RWPE1 (cell line): ENCODE measurements around the gene SPG21.

Experiments
- CTCF ChIA-PET: fragments of 350-600 bp; sonication (Branson Sonifier 250); formaldehyde crosslinking; extraction: SDS; loops from one replicate; lab custom pipeline; 2021; lab: Yijun Ruan, JAX
- POLR2A ChIA-PET: fragments of 400-600 bp; formaldehyde crosslinking; extraction: SDS; loops from one replicate; lab custom pipeline; 2020; ENCODE audit warnings: antibody characterized with exemption; ENCODE audit not compliant: low non-redundant PET; lab: Yijun Ruan, JAX
- DNase-seq: peaks from one replicate; pipeline ENCODE4 v3.0.0; 2012; ENCODE audit warnings: low spot score
- H3K27ac ChIP-seq: fragments of 450-650 bp; 2 replicates; pipeline ENCODE4 v1.5.1; 2017
- CTCF ChIP-seq: fragments of 450-650 bp; conservative IDR thresholded peaks from 2 replicates; pipeline ENCODE4 v1.5.1; 2017; ENCODE audit warnings: low read depth, mild to moderate bottlenecking

SPG21 gene

GRCh38 chr15:64961013-64961412 lies 28.7 kb downstream of the SPG21 start:
- TF ChIP-seq CTCF, result no peak
- DNase-seq, result no peak
- POLR2A ChIA-PET, result no interaction called here
- CTCF ChIA-PET, result no interaction called here
- no peak overlapping the region for H3K27ac ChIP-seq

DNA sequence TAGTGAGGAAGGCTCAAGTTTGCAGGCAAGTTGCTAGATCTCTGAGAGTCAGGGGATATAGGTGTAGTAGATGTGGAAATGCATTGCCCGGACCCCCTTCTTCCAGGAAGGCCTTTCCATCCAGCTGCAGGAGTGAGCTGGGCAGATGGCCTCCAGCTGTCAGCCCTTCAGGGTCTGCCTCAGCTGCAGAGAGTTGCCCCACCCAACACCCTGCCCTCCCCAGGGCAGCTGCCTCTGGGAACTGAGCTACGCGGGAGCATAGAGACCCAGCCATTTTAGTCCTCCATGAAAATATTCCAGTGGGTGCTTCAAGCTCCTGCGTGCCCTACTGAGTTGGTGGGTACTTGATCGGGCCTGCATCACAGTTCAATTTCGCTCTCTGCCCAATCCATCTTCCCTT lies 29.6 kb downstream of the SPG21 start:
- no peak for TF ChIP-seq CTCF
- ChIA-PET POLR2A (no interaction called here), CTCF (no interaction called here)
- no peak for DNase-seq
- no peak overlapping the region for H3K27ac ChIP-seq

- no peak overlapping the region for H3K27ac ChIP-seq
- ChIA-PET POLR2A (no interaction called here), CTCF (no interaction called here)
- no peak for TF ChIP-seq CTCF
- no peak for DNase-seq
Measured at GRCh38 chr15:64959128-64959527, 30.6 kb downstream of the SPG21 start.

DNA sequence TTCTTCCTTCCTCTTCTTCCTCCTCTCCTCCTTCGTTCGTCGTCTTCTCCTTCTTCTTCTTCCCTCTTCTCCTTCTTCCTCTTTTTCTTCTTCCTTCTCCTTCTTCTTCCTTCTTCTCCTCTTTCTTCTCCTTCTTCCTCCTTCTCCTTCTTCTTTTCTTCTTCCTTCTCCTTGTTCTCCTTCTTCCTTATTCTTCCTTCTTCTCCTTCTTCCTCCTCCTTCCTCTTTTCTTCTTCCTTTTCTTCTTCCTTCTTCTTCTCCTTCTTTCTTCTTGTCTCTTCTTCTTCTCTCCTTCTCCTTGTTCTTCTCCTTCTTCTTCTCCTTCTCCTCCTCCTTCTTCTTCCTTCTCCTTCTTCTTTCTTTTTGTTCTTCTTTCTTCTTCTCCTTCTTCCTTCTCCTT lies 35.3 kb downstream of the SPG21 start:
- ChIA-PET POLR2A (no interaction called here), CTCF (no interaction called here)
- H3K27ac ChIP-seq, result no peak overlapping the region
- no peak for TF ChIP-seq CTCF
- no peak for DNase-seq

GRCh38 chr15:64951777-64952418 lies 37.8 kb downstream of the SPG21 start:
- DNase-seq, result no peak
- ChIA-PET POLR2A (no interaction called here), CTCF (no interaction called here)
- H3K27ac ChIP-seq, result no peak overlapping the region
- no peak for TF ChIP-seq CTCF

DNA sequence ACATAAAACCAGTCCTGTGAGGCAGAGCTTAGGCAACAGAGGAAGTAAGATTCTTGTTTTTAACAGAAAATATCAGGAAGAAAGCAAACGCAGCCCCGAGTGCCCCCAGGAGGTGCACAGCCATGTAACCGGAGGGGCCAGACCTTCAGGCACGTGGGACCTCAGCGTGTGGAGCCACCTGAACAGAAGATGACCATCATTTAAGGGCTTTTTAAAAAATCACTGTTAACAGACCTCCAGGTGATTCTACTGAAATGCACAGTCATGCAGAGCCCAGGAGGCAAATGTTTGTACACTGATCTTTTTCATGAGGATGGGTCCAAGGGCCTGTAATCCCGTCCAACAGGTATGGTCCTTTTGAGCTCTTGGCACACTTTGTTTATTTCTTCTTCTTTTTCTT lies 38.8 kb downstream of the SPG21 start:
- H3K27ac ChIP-seq, result peak overlapping the region; percentile 53; the same call in 1 of the 2 replicates
- TF ChIP-seq CTCF, result no peak
- ChIA-PET CTCF (no interaction called here), POLR2A (no interaction called here)
- DNase-seq, result no peak
